Activated T-cell treated with anti-CD3 and anti-CD28 coated beads, Interleukin-2, amount 50 U/mL, for 72 hours (primary cell): ENCODE results near the gene MC2R. TPM values are rescaled to one million over a fixed set of nuclear protein-coding genes. Genes with fewer than 3 reads are reported as not detected.

Experiments used
- ATAC-seq, 2 donors: fragments of 150-1000 bp; cut with Tn5 transposase; replicated peaks in 1 of 2; 2 replicates each; pipeline ENCODE4 v1.10.0; 2021; ENCODE audit warnings: moderate library complexity in 2 of 2, mild to moderate bottlenecking in 1 of 2
- DNase-seq, 2 donors: peaks; one replicate each; pipeline ENCODE4 v3.0.0; 2021 to 2022; ENCODE audit warnings: mixed read lengths in 1 of 2
- H3K27ac Mint-ChIP-seq: one replicate; pipeline ENCODE4 v1.8.0; 2022; ENCODE audit warnings: mild to moderate bottlenecking, moderate library complexity, mixed read lengths
- H3K27me3 Mint-ChIP-seq: one replicate; pipeline ENCODE4 v1.8.0; 2022; ENCODE audit warnings: low read depth, mixed read lengths
- H3K36me3 Mint-ChIP-seq, 2 donors: one replicate each; pipeline ENCODE4 v1.8.0; 2022; ENCODE audit warnings: mixed read lengths in 2 of 2, mild to moderate bottlenecking in 1 of 2; ENCODE audit not compliant: insufficient read depth in 2 of 2
- H3K4me1 Mint-ChIP-seq: one replicate; pipeline ENCODE4 v1.8.0; 2022; ENCODE audit warnings: low read depth, mixed read lengths
- H3K4me3 Mint-ChIP-seq, 2 donors: one replicate each; pipeline ENCODE4 v1.8.0; 2022; ENCODE audit warnings: mild to moderate bottlenecking in 2 of 2, mixed read lengths in 2 of 2, moderate library complexity in 2 of 2
- H3K9me3 Mint-ChIP-seq, 2 donors: one replicate each; pipeline ENCODE4 v1.8.0; 2022; ENCODE audit warnings: mixed read lengths in 2 of 2
- total RNA-seq, 2 donors: library from RNA; stranded (reverse); gene quantifications; one replicate each; pipeline ENCODE4 v1.2.3, GENCODE V29; 2022

MC2R gene
- total RNA-seq, 2 donors from 2014 or later = not detected

- H3K4me3 Mint-ChIP-seq = no peak overlapping the region
- H3K4me1 Mint-ChIP-seq = no peaks in the 10 kb centered on the region
- ATAC-seq (no peak), DNase-seq (no peak)
- H3K27ac Mint-ChIP-seq = no peak overlapping the region
- H3K27me3 Mint-ChIP-seq = peaks cover 50% of the 10 kb centered on the region
- H3K9me3 Mint-ChIP-seq = no peaks in the 10 kb centered on the region
- no peaks in the 10 kb centered on the region for H3K36me3 Mint-ChIP-seq
Measured at GRCh38 chr18:13835202-13835601, 80.1 kb downstream of the MC2R start.

DNA sequence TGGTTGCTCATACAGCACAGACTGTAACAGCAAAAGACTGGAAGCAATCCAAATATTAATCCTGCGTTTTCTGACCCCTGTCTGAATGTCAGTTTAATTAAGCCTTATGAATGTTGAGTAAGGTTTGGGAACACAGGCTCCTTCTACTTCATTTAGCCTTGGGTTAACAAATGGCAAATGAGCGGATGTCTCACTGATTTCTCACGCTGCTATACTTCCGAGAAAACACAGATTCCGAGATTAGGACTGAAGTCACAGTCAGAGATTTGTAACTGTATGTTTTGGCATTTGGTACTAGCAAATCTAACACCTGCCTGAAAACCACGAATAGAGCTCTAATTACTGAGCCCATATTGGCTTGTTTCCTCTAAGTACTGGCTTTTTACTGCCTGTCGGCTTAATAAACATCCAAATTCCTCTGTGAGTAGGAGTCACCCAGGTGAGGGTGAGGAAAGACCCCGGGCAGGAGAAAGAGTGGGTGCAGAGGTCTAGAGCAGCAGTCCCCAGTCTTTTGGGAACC, 80.8 kb downstream of the MC2R start:
- peaks cover 44% of the 10 kb centered on the region for H3K27me3 Mint-ChIP-seq
- H3K4me1 Mint-ChIP-seq = no peaks in the 10 kb centered on the region
- H3K36me3 Mint-ChIP-seq = no peaks in the 10 kb centered on the region
- H3K4me3 Mint-ChIP-seq = no peak overlapping the region
- ATAC-seq (no peak), DNase-seq (no peak)
- no peaks in the 10 kb centered on the region for H3K9me3 Mint-ChIP-seq
- H3K27ac Mint-ChIP-seq = no peak overlapping the region

Other genes starting within 250 kb of the MC2R start
- gene FAM210A, start 189.0 kb downstream of the MC2R start, total RNA-seq = 10 to 100 TPM; 20.3 to 20.5 TPM
- gene RNMT, start 188.9 kb downstream of the MC2R start, total RNA-seq = 10 to 100 TPM; 37.8 to 48.5 TPM
- gene MC5R, start 91.4 kb downstream of the MC2R start, total RNA-seq = not detected
- gene ZNF519, start 216.9 kb upstream of the MC2R start, total RNA-seq = 10 to 100 TPM; 24.9 to 25.0 TPM